Measurements from ENCODE around the gene CYP2W1.
"Not testable (repeated sequence)": the region's sequence is repeated elsewhere in the genome, so short reads cannot be mapped to it uniquely, and the experiment has no call there.

CYP2W1 gene

GRCh38 chr7:983004-983615 is at the start of gene CYP2W1:
TSS of gene CYP2W1 (plus strand) at chr7:983181. CDS start at chr7:983212, 31 bp downstream.
- Histone ChIP-seq H3K4me3 (ENCODE audit: low read length) (no peak within 1 kb of the TSS), H3K36me3 (ENCODE audit: control insufficient read depth, insufficient read depth, low read length) (no peaks in the 10 kb centered on the region), H3K27ac (ENCODE audit: low read depth, low read length) (no peak within 1 kb of the TSS), H3K27me3 (ENCODE audit: control insufficient read depth, insufficient read depth, low read length) (peaks cover 4% of the 10 kb centered on the region), H3K9ac (ENCODE audit: low read length) (no peak within 1 kb of the TSS), H3K4me1 (ENCODE audit: control insufficient read depth, insufficient read depth, low read length) (no peaks in the 10 kb centered on the region)

- Histone ChIP-seq H3K4me1 (ENCODE audit: control insufficient read depth, insufficient read depth, low read length) (no peaks in the 10 kb centered on the region), H3K27me3 (ENCODE audit: control insufficient read depth, insufficient read depth, low read length) (no peaks in the 10 kb centered on the region), H3K9ac (ENCODE audit: low read length) (no peak overlapping the region), H3K4me3 (ENCODE audit: low read length) (no peak overlapping the region), H3K36me3 (ENCODE audit: control insufficient read depth, insufficient read depth, low read length) (peaks cover 3% of the 10 kb centered on the region), H3K27ac (ENCODE audit: low read depth, low read length) (no peak overlapping the region)
These were observed 48.4 kb upstream of the CYP2W1 start for GRCh38 chr7:934469-935163.

- no peaks in the 10 kb centered on the region for H3K27me3 ChIP-seq (ENCODE audit: control insufficient read depth, insufficient read depth, low read length)
- no peak overlapping the region for H3K9ac ChIP-seq (ENCODE audit: low read length)
- H3K36me3 ChIP-seq (ENCODE audit: control insufficient read depth, insufficient read depth, low read length), result peaks cover 3% of the 10 kb centered on the region
- H3K4me1 ChIP-seq (ENCODE audit: control insufficient read depth, insufficient read depth, low read length), result no peaks in the 10 kb centered on the region
- H3K4me3 ChIP-seq (ENCODE audit: low read length), result no peak overlapping the region
- no peak overlapping the region for H3K27ac ChIP-seq (ENCODE audit: low read depth, low read length)
These were observed 47.7 kb upstream of the CYP2W1 start for GRCh38 chr7:935164-935873.

- no peak overlapping the region for H3K9ac ChIP-seq (ENCODE audit: low read length)
- no peak overlapping the region for H3K4me3 ChIP-seq (ENCODE audit: low read length)
- H3K27ac ChIP-seq (ENCODE audit: low read depth, low read length), result no peak overlapping the region
- H3K4me1 ChIP-seq (ENCODE audit: control insufficient read depth, insufficient read depth, low read length), result no peaks in the 10 kb centered on the region
- H3K27me3 ChIP-seq (ENCODE audit: control insufficient read depth, insufficient read depth, low read length), result no peaks in the 10 kb centered on the region
- H3K36me3 ChIP-seq (ENCODE audit: control insufficient read depth, insufficient read depth, low read length), result peaks cover 3% of the 10 kb centered on the region
These were observed 47.1 kb upstream of the CYP2W1 start for GRCh38 chr7:935874-936385.

- no peak overlapping the region for H3K9ac ChIP-seq (ENCODE audit: low read length)
- H3K27me3 ChIP-seq (ENCODE audit: control insufficient read depth, insufficient read depth, low read length), result no peaks in the 10 kb centered on the region
- no peak overlapping the region for H3K4me3 ChIP-seq (ENCODE audit: low read length)
- H3K4me1 ChIP-seq (ENCODE audit: control insufficient read depth, insufficient read depth, low read length), result no peaks in the 10 kb centered on the region
- peaks cover 3% of the 10 kb centered on the region for H3K36me3 ChIP-seq (ENCODE audit: control insufficient read depth, insufficient read depth, low read length)
- H3K27ac ChIP-seq (ENCODE audit: low read depth, low read length), result no peak overlapping the region
These were observed 46.5 kb upstream of the CYP2W1 start for GRCh38 chr7:936386-937054.

GRCh38 chr7:937856-938484 is 45.0 kb upstream of the CYP2W1 start:
- peaks cover 3% of the 10 kb centered on the region for H3K36me3 ChIP-seq (ENCODE audit: control insufficient read depth, insufficient read depth, low read length)
- no peak overlapping the region for H3K9ac ChIP-seq (ENCODE audit: low read length)
- no peak overlapping the region for H3K27ac ChIP-seq (ENCODE audit: low read depth, low read length)
- no peak overlapping the region for H3K4me3 ChIP-seq (ENCODE audit: low read length)
- no peaks in the 10 kb centered on the region for H3K4me1 ChIP-seq (ENCODE audit: control insufficient read depth, insufficient read depth, low read length)
- H3K27me3 ChIP-seq (ENCODE audit: control insufficient read depth, insufficient read depth, low read length), result no peaks in the 10 kb centered on the region

- Histone ChIP-seq H3K9ac (ENCODE audit: low read length) (no peak overlapping the region), H3K27ac (ENCODE audit: low read depth, low read length) (no peak overlapping the region), H3K36me3 (ENCODE audit: control insufficient read depth, insufficient read depth, low read length) (peaks cover 3% of the 10 kb centered on the region), H3K27me3 (ENCODE audit: control insufficient read depth, insufficient read depth, low read length) (no peaks in the 10 kb centered on the region), H3K4me3 (ENCODE audit: low read length) (no peak overlapping the region), H3K4me1 (ENCODE audit: control insufficient read depth, insufficient read depth, low read length) (no peaks in the 10 kb centered on the region)
These were observed 44.3 kb upstream of the CYP2W1 start for GRCh38 chr7:938546-939185.

- Histone ChIP-seq H3K27ac (ENCODE audit: low read depth, low read length) (no peak overlapping the region), H3K4me1 (ENCODE audit: control insufficient read depth, insufficient read depth, low read length) (no peaks in the 10 kb centered on the region), H3K27me3 (ENCODE audit: control insufficient read depth, insufficient read depth, low read length) (no peaks in the 10 kb centered on the region), H3K36me3 (ENCODE audit: control insufficient read depth, insufficient read depth, low read length) (no peaks in the 10 kb centered on the region), H3K4me3 (ENCODE audit: low read length) (no peak overlapping the region), H3K9ac (ENCODE audit: low read length) (no peak overlapping the region)
These were observed 43.1 kb upstream of the CYP2W1 start for GRCh38 chr7:939843-940242.

- Histone ChIP-seq H3K9ac (ENCODE audit: low read length) (no peak overlapping the region), H3K27ac (ENCODE audit: low read depth, low read length) (no peak overlapping the region), H3K36me3 (ENCODE audit: control insufficient read depth, insufficient read depth, low read length) (no peaks in the 10 kb centered on the region), H3K4me1 (ENCODE audit: control insufficient read depth, insufficient read depth, low read length) (no peaks in the 10 kb centered on the region), H3K4me3 (ENCODE audit: low read length) (no peak overlapping the region), H3K27me3 (ENCODE audit: control insufficient read depth, insufficient read depth, low read length) (no peaks in the 10 kb centered on the region)
These were observed 42.2 kb upstream of the CYP2W1 start for GRCh38 chr7:940599-941408.

GRCh38 chr7:943793-944192 is 39.2 kb upstream of the CYP2W1 start:
- not testable (repeated sequence) for H3K36me3 ChIP-seq (ENCODE audit: control insufficient read depth, insufficient read depth, low read length); H3K27me3 ChIP-seq (ENCODE audit: control insufficient read depth, insufficient read depth, low read length); H3K4me3 ChIP-seq (ENCODE audit: low read length); H3K9ac ChIP-seq (ENCODE audit: low read length); H3K27ac ChIP-seq (ENCODE audit: low read depth, low read length); H3K4me1 ChIP-seq (ENCODE audit: control insufficient read depth, insufficient read depth, low read length)

GRCh38 chr7:944744-945143 is 38.2 kb upstream of the CYP2W1 start:
- Histone ChIP-seq H3K4me3 (ENCODE audit: low read length) (peak overlapping the region; percentile 29), H3K27ac (ENCODE audit: low read depth, low read length) (no peak overlapping the region), H3K27me3 (ENCODE audit: control insufficient read depth, insufficient read depth, low read length) (no peaks in the 10 kb centered on the region), H3K9ac (ENCODE audit: low read length) (no peak overlapping the region), H3K4me1 (ENCODE audit: control insufficient read depth, insufficient read depth, low read length) (no peaks in the 10 kb centered on the region), H3K36me3 (ENCODE audit: control insufficient read depth, insufficient read depth, low read length) (no peaks in the 10 kb centered on the region)
